ENCODE data around the gene C1orf210. TPM values are rescaled to one million over a fixed set of nuclear protein-coding genes. Genes with fewer than 3 reads are reported as not detected.

C1orf210 gene
- total and polyA plus RNA-seq, 9 of the 15 experiments (the other 6 are each of a cell fraction or from before 2014, with no cell fraction given): 0.21 TPM; not detected in 8

DNA sequence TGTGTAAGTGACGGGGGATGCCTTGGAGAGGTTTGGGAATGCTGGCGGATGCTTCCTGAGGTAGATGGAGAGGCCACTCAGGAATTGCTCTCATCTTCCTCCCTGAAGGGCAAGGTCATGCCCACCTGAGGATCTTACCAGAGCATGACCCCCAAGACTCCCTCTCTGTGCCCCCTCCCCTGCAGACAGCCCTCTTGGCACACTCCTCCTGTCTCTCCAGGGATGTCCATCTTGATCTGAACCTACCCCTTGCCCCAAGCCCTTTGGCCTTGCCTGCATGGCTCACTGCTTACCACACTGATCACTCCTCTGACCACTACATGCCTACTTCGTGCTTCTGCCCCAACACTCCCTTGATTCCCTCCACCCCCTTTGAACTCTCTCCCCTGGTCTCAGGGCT, 34.4 kb upstream of the C1orf210 start:
- Histone ChIP-seq H3K27ac (ENCODE audit: extremely low read depth, low read depth, low read length) (no peak overlapping the region), H4K20me1 (replicated peaks; ENCODE audit: control insufficient read depth, insufficient read depth, low read length) (peaks cover 8% of the 10 kb centered on the region; the same call in 1 of the 2 replicates), H3K9me3 (replicated peaks; ENCODE audit: control insufficient read depth, insufficient read depth, low read depth, low read length) (peaks cover 2% of the 10 kb centered on the region; the same call in 1 of the 2 replicates), H2AFZ (ENCODE audit: low read depth, low read length) (no peak overlapping the region), H3K79me2 (ENCODE audit: control insufficient read depth, insufficient read depth, low read length) (no peaks in the 10 kb centered on the region), H3K9me1 (ENCODE audit: control insufficient read depth, insufficient read depth, low read length) (no peaks in the 10 kb centered on the region), H3K9ac (ENCODE audit: insufficient read depth in 1 of 2, low read depth in 2 of 2, low read length in 2 of 2) (no peak overlapping the region), H3K4me3 (no peak overlapping the region), H3K4me1 (replicated peaks in 1 of 2; ENCODE audit: control insufficient read depth in 2 of 2, insufficient read depth in 2 of 2, low read length in 2 of 2) (peaks cover 3 to 11% of the 10 kb centered on the region in 2 experiments; a peak in 3 of 5 replicates), H3K27me3 (ENCODE audit: control insufficient read depth in 2 of 2, insufficient read depth in 2 of 2, low read length in 2 of 2) (peaks cover 6 to 21% of the 10 kb centered on the region in 2 experiments; a peak in 3 of 5 replicates), H3K4me2 (ENCODE audit: insufficient read depth, low read length) (no peak overlapping the region), H3K36me3 (ENCODE audit: control insufficient read depth, insufficient read depth, low read length) (no peaks in the 10 kb centered on the region)
- DNase-seq (ENCODE audit: extremely low read depth in 1 of 4, low spot score in 3 of 4) (no peak), ATAC-seq (no peak), FAIRE-seq (no peak)
- TF ChIP-seq, protein P1, sequence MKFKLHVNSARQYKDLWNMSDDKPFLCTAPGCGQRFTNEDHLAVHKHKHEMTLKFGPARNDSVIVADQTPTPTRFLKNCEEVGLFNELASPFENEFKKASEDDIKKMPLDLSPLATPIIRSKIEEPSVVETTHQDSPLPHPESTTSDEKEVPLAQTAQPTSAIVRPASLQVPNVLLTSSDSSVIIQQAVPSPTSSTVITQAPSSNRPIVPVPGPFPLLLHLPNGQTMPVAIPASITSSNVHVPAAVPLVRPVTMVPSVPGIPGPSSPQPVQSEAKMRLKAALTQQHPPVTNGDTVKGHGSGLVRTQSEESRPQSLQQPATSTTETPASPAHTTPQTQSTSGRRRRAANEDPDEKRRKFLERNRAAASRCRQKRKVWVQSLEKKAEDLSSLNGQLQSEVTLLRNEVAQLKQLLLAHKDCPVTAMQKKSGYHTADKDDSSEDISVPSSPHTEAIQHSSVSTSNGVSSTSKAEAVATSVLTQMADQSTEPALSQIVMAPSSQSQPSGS (CRISPR knock-in tag; IDR thresholded peaks at IDR 0.05): no peak
- TF ChIP-seq ZNF134 (CRISPR knock-in tag; conservative IDR thresholded peaks at IDR 0.05) (no peak), CHCHD3 (CRISPR knock-in tag; IDR thresholded peaks at IDR 0.05) (no peak), ZC3H4 (CRISPR knock-in tag; IDR thresholded peaks at IDR 0.05; ENCODE audit: borderline replicate concordance) (no peak), HCFC1 (IDR thresholded peaks at IDR 0.05; ENCODE audit: low read depth, low read length) (no peak), NR1H2 (CRISPR knock-in tag; IDR thresholded peaks at IDR 0.05) (no peak), RAD51 (IDR thresholded peaks at IDR 0.05; ENCODE audit: borderline replicate concordance, low read depth) (no peak), ZNF217 (CRISPR knock-in tag; IDR thresholded peaks at IDR 0.05) (no peak), ZNF12 (CRISPR knock-in tag; IDR thresholded peaks at IDR 0.05) (no peak), BCL6 (CRISPR knock-in tag; IDR thresholded peaks at IDR 0.05) (no peak), EWSR1 (IDR thresholded peaks at IDR 0.05; ENCODE audit: borderline replicate concordance, low read depth, partially characterized antibody) (no peak), MCM7 (IDR thresholded peaks at IDR 0.05) (no peak)
- TF ChIP-seq, protein P2, sequence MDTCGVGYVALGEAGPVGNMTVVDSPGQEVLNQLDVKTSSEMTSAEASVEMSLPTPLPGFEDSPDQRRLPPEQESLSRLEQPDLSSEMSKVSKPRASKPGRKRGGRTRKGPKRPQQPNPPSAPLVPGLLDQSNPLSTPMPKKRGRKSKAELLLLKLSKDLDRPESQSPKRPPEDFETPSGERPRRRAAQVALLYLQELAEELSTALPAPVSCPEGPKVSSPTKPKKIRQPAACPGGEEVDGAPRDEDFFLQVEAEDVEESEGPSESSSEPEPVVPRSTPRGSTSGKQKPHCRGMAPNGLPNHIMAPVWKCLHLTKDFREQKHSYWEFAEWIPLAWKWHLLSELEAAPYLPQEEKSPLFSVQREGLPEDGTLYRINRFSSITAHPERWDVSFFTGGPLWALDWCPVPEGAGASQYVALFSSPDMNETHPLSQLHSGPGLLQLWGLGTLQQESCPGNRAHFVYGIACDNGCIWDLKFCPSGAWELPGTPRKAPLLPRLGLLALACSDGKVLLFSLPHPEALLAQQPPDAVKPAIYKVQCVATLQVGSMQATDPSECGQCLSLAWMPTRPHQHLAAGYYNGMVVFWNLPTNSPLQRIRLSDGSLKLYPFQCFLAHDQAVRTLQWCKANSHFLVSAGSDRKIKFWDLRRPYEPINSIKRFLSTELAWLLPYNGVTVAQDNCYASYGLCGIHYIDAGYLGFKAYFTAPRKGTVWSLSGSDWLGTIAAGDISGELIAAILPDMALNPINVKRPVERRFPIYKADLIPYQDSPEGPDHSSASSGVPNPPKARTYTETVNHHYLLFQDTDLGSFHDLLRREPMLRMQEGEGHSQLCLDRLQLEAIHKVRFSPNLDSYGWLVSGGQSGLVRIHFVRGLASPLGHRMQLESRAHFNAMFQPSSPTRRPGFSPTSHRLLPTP (IDR thresholded peaks at IDR 0.05; ENCODE audit: borderline replicate concordance, extremely low read depth, insufficient read length): no peak
- TF ChIP-seq, protein P3, sequence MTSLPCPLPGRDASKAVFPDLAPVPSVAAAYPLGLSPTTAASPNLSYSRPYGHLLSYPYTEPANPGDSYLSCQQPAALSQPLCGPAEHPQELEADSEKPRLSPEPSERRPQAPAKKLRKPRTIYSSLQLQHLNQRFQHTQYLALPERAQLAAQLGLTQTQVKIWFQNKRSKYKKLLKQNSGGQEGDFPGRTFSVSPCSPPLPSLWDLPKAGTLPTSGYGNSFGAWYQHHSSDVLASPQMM (CRISPR knock-in tag; IDR thresholded peaks at IDR 0.05): no peak
- TF ChIP-seq, protein P4, sequence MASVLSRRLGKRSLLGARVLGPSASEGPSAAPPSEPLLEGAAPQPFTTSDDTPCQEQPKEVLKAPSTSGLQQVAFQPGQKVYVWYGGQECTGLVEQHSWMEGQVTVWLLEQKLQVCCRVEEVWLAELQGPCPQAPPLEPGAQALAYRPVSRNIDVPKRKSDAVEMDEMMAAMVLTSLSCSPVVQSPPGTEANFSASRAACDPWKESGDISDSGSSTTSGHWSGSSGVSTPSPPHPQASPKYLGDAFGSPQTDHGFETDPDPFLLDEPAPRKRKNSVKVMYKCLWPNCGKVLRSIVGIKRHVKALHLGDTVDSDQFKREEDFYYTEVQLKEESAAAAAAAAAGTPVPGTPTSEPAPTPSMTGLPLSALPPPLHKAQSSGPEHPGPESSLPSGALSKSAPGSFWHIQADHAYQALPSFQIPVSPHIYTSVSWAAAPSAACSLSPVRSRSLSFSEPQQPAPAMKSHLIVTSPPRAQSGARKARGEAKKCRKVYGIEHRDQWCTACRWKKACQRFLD (CRISPR knock-in tag; IDR thresholded peaks at IDR 0.05): no peak
- BruUV-seq (replicated peaks): no TSS peak
- ChIA-PET POLR2A (no interaction called here), CTCF (ENCODE audit: low intra/inter-chr PET ratio) (no interaction called here)
- 97% methylated on average over 2 of the region's 3 CpGs for WGBS (ENCODE audit: insufficient coverage, low coverage, missing lambda C conversion rate)
- intact Hi-C loops (cut with micrococcal nuclease) (no loop called here), in situ Hi-C loops (cut with MboI) (no loop called here)
